SK-N-SH (cell line): ENCODE data around the gene MRPL24. TPM values are rescaled to one million over a fixed set of nuclear protein-coding genes. Genes with fewer than 3 reads are reported as not detected.

Source experiments
- CTCF ChIA-PET: fragments of 300-600, 350-600 bp; formaldehyde crosslinking; extraction: SDS; loops from one replicate; lab custom pipeline; 2021; lab: Yijun Ruan, JAX
- POLR2A ChIA-PET: fragments of 350-600 bp; sonication (Branson Sonifier 250); formaldehyde crosslinking; extraction: SDS; loops from one replicate; lab custom pipeline; 2020; ENCODE audit warnings: antibody characterized with exemption, inconsistent platforms; lab: Yijun Ruan, JAX
- DNase-seq: peaks from one replicate; pipeline ENCODE4 v3.0.0; 2012
- H2AFZ ChIP-seq: fragments of 200-600 bp; sonication (generic); 2 replicates; pipeline ENCODE4 v1.8.1; 2016; ENCODE audit warnings: antibody characterized with exemption, mild to moderate bottlenecking, low read depth
- H3F3A ChIP-seq: fragments of 200-600 bp; sonication (generic); replicated peaks from 2 replicates; pipeline ENCODE3; 2016; ENCODE audit warnings: antibody characterized with exemption, mild to moderate bottlenecking; ENCODE audit not compliant: insufficient read depth
- H3K27ac ChIP-seq, 2 experiments: fragments of 200-500 bp in 1 of 2; fragments of 200-600 bp in 1 of 2; sonication (Bioruptor generic) in 1 of 2; sonication (generic), shearing (Covaris generic) in 1 of 2; 2 replicates each; pipeline versions ENCODE4 v1.5.1 to v1.6.1; 2014 to 2016; ENCODE audit warnings: low read depth in 2 of 2, inconsistent platforms in 1 of 2, low read length in 1 of 2, mild to moderate bottlenecking in 1 of 2, mixed read lengths in 1 of 2
- H3K27me3 ChIP-seq: fragments of 200-600 bp; sonication (generic), shearing (Covaris generic); 2 replicates; pipeline ENCODE4 v1.6.1; 2016; ENCODE audit warnings: mixed run types; ENCODE audit not compliant: insufficient read depth
- H3K36me3 ChIP-seq, 2 experiments: fragments of 200-500 bp in 1 of 2; fragments of 200-600 bp in 1 of 2; sonication (Bioruptor generic) in 1 of 2; sonication (generic) in 1 of 2; replicated peaks in 1 of 2; 2 replicates each; pipeline versions ENCODE3 to v1.5.1; 2014 to 2016; ENCODE audit warnings: low read length in 1 of 2, mild to moderate bottlenecking in 1 of 2; ENCODE audit not compliant: insufficient read depth in 2 of 2, control insufficient read depth in 1 of 2
- H3K4me1 ChIP-seq, 2 experiments: fragments of 200-500 bp in 1 of 2; fragments of 200-600 bp in 1 of 2; sonication (Bioruptor generic) in 1 of 2; sonication (generic), shearing (Covaris generic) in 1 of 2; 2 replicates each; pipeline versions ENCODE4 v1.5.1 to v1.6.1; 2014 to 2016; ENCODE audit warnings: low read depth in 1 of 2, low read length in 1 of 2, mixed run types in 1 of 2; ENCODE audit not compliant: insufficient read depth in 2 of 2, control insufficient read depth in 1 of 2
- H3K4me2 ChIP-seq: fragments of 200-600 bp; sonication (generic), shearing (Covaris generic); 2 replicates; pipeline ENCODE4 v1.6.1; 2017; ENCODE audit warnings: mixed run types
- H3K4me3 ChIP-seq, 2 experiments: fragments of 200-500 bp in 1 of 2; fragments of 200-600 bp in 1 of 2; sonication (Bioruptor generic) in 1 of 2; sonication (generic), shearing (Covaris generic) in 1 of 2; 2 replicates each; pipeline versions ENCODE4 v1.5.1 to v1.8.1; 2014 to 2016; ENCODE audit warnings: low read depth in 2 of 2, inconsistent platforms in 1 of 2, low read length in 1 of 2, mild to moderate bottlenecking in 1 of 2, mixed read lengths in 1 of 2, moderate library complexity in 1 of 2
- H3K79me2 ChIP-seq: fragments of 200-600 bp; sonication (generic); 2 replicates; pipeline ENCODE4 v1.8.1; 2017; ENCODE audit warnings: mild to moderate bottlenecking; ENCODE audit not compliant: insufficient read depth
- H3K9ac ChIP-seq: fragments of 200-600 bp; sonication (generic); 2 replicates; pipeline ENCODE4 v1.6.1; 2017; ENCODE audit warnings: mixed run types
- H3K9me2 ChIP-seq: fragments of 200-600 bp; sonication (generic); 2 replicates; pipeline ENCODE4 v1.6.1; 2017; ENCODE audit warnings: mixed run types
- H3K9me3 ChIP-seq: fragments of 200-600 bp; sonication (generic); 2 replicates; pipeline ENCODE4 v1.6.1; 2017; ENCODE audit warnings: mixed run types, mild to moderate bottlenecking, moderate library complexity
- H4K20me1 ChIP-seq: fragments of 200-600 bp; sonication (generic); 2 replicates; pipeline ENCODE4 v1.6.1; 2017; ENCODE audit warnings: mild to moderate bottlenecking, mixed run types; ENCODE audit not compliant: insufficient read depth
- CHD2 ChIP-seq: fragments of 150-350 bp; IDR thresholded peaks from 2 replicates; pipeline ENCODE4 v1.6.1; 2018; ENCODE audit warnings: low read length; ENCODE audit not compliant: partially characterized antibody
- ELF1 ChIP-seq: IDR thresholded peaks from 2 replicates; pipeline ENCODE4 v1.4.0; 2012
- EP300 ChIP-seq, 2 experiments: IDR thresholded peaks; 2 replicates each; pipeline versions ENCODE4 v1.4.0 to v1.6.1; 2012; ENCODE audit warnings: borderline replicate concordance in 1 of 2, low read depth in 1 of 2, low read length in 1 of 2
- EZH2phosphoT487 ChIP-seq: fragments of 200-600 bp; sonication (generic); IDR thresholded peaks from 2 replicates; pipeline ENCODE4 v1.6.1; 2017; ENCODE audit warnings: low read depth, mixed run types, mild to moderate bottlenecking, antibody characterized with exemption, moderate library complexity, borderline replicate concordance
- FOSL2 ChIP-seq: IDR thresholded peaks from 2 replicates; pipeline ENCODE4 v1.4.0; 2012; ENCODE audit warnings: low read depth, mild to moderate bottlenecking, moderate library complexity, borderline replicate concordance
- FOXJ3 ChIP-seq: sonication (generic); formaldehyde crosslinking; IDR thresholded peaks from 2 replicates; pipeline ENCODE4 v1.5.1; 2020; ENCODE audit warnings: mild to moderate bottlenecking, missing genetic modification reagents
- FOXM1 ChIP-seq: IDR thresholded peaks from 2 replicates; pipeline ENCODE4 v1.4.0; 2012; ENCODE audit warnings: low read depth, mild to moderate bottlenecking
- GATA2 ChIP-seq: sonication (generic); formaldehyde crosslinking; IDR thresholded peaks from 2 replicates; pipeline ENCODE4 v1.5.0; 2020; ENCODE audit warnings: mild to moderate bottlenecking, missing genetic modification reagents
- JUND ChIP-seq: IDR thresholded peaks from 2 replicates; pipeline ENCODE4 v1.4.0; 2012
- MEF2A ChIP-seq: IDR thresholded peaks from 2 replicates; pipeline ENCODE4 v1.4.0; 2012; ENCODE audit warnings: low read depth, borderline replicate concordance
- MXI1 ChIP-seq: IDR thresholded peaks from 2 replicates; pipeline ENCODE4 v1.6.1; 2012; ENCODE audit warnings: mild to moderate bottlenecking, low read depth, low read length, improper control_type of control experiment
- NFIC ChIP-seq: IDR thresholded peaks from 2 replicates; pipeline ENCODE4 v1.4.0; 2012; ENCODE audit warnings: borderline replicate concordance
- NRF1 ChIP-seq: IDR thresholded peaks from 2 replicates; pipeline ENCODE4 v1.6.1; 2012; ENCODE audit warnings: low read depth, mild to moderate bottlenecking, low read length
- RAD21 ChIP-seq: IDR thresholded peaks from 2 replicates; pipeline ENCODE4 v1.6.1; 2012; ENCODE audit warnings: mild to moderate bottlenecking, low read length
- RCOR1 ChIP-seq: fragments of 150-350 bp; IDR thresholded peaks from 2 replicates; pipeline ENCODE4 v1.6.1; 2017; ENCODE audit warnings: antibody characterized with exemption, low read length
- RFX5 ChIP-seq: IDR thresholded peaks from 2 replicates; pipeline ENCODE4 v1.6.1; 2012; ENCODE audit warnings: mild to moderate bottlenecking, improper control_type of control experiment, low read length
- RXRA ChIP-seq: IDR thresholded peaks from 2 replicates; pipeline ENCODE4 v1.4.0; 2012; ENCODE audit warnings: low read depth, mild to moderate bottlenecking, borderline replicate concordance
- SIN3A ChIP-seq: IDR thresholded peaks from 2 replicates; pipeline ENCODE4 v1.6.1; 2012; ENCODE audit warnings: low read depth, mild to moderate bottlenecking, low read length, moderate library complexity, borderline replicate concordance
- SMC3 ChIP-seq: IDR thresholded peaks from 2 replicates; pipeline ENCODE4 v1.6.1; 2012; ENCODE audit warnings: low read depth, low read length, improper control_type of control experiment
- TEAD4 ChIP-seq: IDR thresholded peaks from 2 replicates; pipeline ENCODE4 v1.4.0; 2012; ENCODE audit warnings: mild to moderate bottlenecking, borderline replicate concordance; ENCODE audit not compliant: insufficient read depth
- YY1 ChIP-seq: IDR thresholded peaks from 2 replicates; pipeline ENCODE4 v1.4.0; 2012; ENCODE audit warnings: low read depth, mild to moderate bottlenecking
- WGBS: methylation state at CpG from one replicate; pipeline ENCODE4 v1.1.6; 2017; ENCODE audit warnings: low lambda C conversion rate; 5-methylcytosine and 5-hydroxymethylcytosine counted together
- polyA plus RNA-seq, 3 experiments: library from polyadenylated mRNA; depleted of rRNA; stranded (reverse); fragments of >200 nt; gene quantifications; 2 replicates each; pipeline ENCODE4 v1.2.3, GENCODE V29; 2012
- TF ChIP-seq, protein P1 (sequence below): IDR thresholded peaks from 2 replicates; pipeline ENCODE4 v1.4.0; 2012; ENCODE audit warnings: low read depth, borderline replicate concordance
- TF ChIP-seq, protein P2 (sequence below): fragments of 150-350 bp; IDR thresholded peaks from 2 replicates; pipeline ENCODE4 v1.6.1; 2017; ENCODE audit warnings: antibody characterized with exemption, low read length, low read depth, borderline replicate concordance
- TF ChIP-seq, protein P3 (sequence below): IDR thresholded peaks from 2 replicates; pipeline ENCODE4 v1.6.1; 2012; ENCODE audit warnings: mild to moderate bottlenecking, low read depth, low read length, moderate library complexity
- TF ChIP-seq, protein P4 (sequence below): IDR thresholded peaks from 2 replicates; pipeline ENCODE4; 2012
- TF ChIP-seq, protein P5 (sequence below): fragments of 150-350 bp; IDR thresholded peaks from 2 replicates; pipeline ENCODE4 v1.6.1; 2016; ENCODE audit warnings: mild to moderate bottlenecking, low read depth, low read length

Gene MRPL24
- polyA plus RNA-seq, 1 of the 3 experiments (the other 2 are of a cell fraction) = 149 TPM

DNA sequence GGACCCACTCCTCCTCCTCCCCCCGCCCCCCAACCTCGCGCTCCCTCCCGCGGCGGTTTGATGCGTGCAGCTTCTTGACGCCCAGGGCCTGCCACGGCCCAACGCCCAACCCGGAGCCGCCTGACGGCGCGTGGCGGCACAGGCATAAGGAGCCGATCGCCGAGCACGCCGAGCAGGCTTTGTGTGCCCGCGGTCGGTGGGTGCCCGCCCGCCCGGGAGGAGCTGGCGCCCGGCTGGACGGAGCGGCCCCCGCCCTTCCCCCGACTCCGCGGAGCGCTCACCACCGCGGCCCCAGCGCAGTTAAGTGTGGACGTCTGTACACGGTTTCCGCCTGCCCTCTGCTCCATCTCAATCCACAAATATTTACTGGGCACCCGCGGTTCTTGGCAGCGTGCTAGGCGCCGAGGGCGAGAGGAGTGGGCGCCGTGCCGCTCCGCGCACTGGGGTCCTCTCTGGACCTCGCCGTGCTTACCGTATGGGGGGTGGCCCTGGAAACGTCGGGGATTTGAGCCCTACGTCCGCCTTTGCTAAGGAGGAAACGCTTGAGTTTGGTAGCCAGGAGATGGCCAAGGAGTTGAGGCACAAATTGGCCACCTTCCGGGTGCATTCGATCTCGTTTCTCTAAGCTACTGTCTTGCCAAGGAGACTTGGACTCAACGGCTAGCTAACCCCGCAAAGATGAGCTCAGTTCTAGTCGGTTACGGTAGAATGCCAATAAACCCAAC, 11.0 kb upstream of the MRPL24 start:
- H3K4me2 ChIP-seq = peak overlapping the region; percentile 78
- CTCF ChIA-PET = interaction anchor here (0.6 to 3.9 kb wide), 18 partner anchors 9 to 366 kb away, joined by 3 to 30 read pairs (median 4); partner anchors contain the start of genes INSRR, METTL25B, MRPL24 and NES
- TF ChIP-seq RFX5 = no peak
- peak; percentile 80 for TF ChIP-seq CHD2
- TF ChIP-seq, protein P1, sequence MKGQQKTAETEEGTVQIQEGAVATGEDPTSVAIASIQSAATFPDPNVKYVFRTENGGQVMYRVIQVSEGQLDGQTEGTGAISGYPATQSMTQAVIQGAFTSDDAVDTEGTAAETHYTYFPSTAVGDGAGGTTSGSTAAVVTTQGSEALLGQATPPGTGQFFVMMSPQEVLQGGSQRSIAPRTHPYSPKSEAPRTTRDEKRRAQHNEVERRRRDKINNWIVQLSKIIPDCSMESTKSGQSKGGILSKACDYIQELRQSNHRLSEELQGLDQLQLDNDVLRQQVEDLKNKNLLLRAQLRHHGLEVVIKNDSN = peak; percentile 78
- peak; percentile 82 for TF ChIP-seq YY1
- no peak for TF ChIP-seq FOXJ3
- TF ChIP-seq, protein P2, sequence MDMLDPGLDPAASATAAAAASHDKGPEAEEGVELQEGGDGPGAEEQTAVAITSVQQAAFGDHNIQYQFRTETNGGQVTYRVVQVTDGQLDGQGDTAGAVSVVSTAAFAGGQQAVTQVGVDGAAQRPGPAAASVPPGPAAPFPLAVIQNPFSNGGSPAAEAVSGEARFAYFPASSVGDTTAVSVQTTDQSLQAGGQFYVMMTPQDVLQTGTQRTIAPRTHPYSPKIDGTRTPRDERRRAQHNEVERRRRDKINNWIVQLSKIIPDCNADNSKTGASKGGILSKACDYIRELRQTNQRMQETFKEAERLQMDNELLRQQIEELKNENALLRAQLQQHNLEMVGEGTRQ = no peak
- no peak for TF ChIP-seq SMC3
- TF ChIP-seq FOXM1 = peak; percentile 6; the same call in 1 of the 2 replicates
- peak in 1 of 2 experiments; percentile 39; a peak in 1 of 4 replicates for TF ChIP-seq EP300 (IDR thresholded peaks at IDR 0.05; ENCODE audit: borderline replicate concordance in 1 of 2, low read depth in 1 of 2, low read length in 1 of 2)
- TF ChIP-seq, protein P3, sequence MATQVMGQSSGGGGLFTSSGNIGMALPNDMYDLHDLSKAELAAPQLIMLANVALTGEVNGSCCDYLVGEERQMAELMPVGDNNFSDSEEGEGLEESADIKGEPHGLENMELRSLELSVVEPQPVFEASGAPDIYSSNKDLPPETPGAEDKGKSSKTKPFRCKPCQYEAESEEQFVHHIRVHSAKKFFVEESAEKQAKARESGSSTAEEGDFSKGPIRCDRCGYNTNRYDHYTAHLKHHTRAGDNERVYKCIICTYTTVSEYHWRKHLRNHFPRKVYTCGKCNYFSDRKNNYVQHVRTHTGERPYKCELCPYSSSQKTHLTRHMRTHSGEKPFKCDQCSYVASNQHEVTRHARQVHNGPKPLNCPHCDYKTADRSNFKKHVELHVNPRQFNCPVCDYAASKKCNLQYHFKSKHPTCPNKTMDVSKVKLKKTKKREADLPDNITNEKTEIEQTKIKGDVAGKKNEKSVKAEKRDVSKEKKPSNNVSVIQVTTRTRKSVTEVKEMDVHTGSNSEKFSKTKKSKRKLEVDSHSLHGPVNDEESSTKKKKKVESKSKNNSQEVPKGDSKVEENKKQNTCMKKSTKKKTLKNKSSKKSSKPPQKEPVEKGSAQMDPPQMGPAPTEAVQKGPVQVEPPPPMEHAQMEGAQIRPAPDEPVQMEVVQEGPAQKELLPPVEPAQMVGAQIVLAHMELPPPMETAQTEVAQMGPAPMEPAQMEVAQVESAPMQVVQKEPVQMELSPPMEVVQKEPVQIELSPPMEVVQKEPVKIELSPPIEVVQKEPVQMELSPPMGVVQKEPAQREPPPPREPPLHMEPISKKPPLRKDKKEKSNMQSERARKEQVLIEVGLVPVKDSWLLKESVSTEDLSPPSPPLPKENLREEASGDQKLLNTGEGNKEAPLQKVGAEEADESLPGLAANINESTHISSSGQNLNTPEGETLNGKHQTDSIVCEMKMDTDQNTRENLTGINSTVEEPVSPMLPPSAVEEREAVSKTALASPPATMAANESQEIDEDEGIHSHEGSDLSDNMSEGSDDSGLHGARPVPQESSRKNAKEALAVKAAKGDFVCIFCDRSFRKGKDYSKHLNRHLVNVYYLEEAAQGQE = peak; percentile 44; the same call in 1 of the 2 replicates
- TF ChIP-seq MXI1 = peak; percentile 83
- no peak for TF ChIP-seq FOSL2
- no peak for TF ChIP-seq NRF1
- no peak for TF ChIP-seq RAD21
- TF ChIP-seq, protein P4, sequence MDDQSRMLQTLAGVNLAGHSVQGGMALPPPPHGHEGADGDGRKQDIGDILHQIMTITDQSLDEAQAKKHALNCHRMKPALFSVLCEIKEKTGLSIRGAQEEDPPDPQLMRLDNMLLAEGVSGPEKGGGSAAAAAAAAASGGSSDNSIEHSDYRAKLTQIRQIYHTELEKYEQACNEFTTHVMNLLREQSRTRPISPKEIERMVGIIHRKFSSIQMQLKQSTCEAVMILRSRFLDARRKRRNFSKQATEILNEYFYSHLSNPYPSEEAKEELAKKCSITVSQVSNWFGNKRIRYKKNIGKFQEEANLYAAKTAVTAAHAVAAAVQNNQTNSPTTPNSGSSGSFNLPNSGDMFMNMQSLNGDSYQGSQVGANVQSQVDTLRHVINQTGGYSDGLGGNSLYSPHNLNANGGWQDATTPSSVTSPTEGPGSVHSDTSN = peak; percentile 50; the same call in 1 of the 2 replicates
- no peak for TF ChIP-seq TEAD4
- TF ChIP-seq GATA2 (CRISPR knock-in tag) = no peak
- no peak for TF ChIP-seq MEF2A
- TF ChIP-seq ELF1 = peak; percentile 56; the same call in 1 of the 2 replicates
- TF ChIP-seq, protein P5, sequence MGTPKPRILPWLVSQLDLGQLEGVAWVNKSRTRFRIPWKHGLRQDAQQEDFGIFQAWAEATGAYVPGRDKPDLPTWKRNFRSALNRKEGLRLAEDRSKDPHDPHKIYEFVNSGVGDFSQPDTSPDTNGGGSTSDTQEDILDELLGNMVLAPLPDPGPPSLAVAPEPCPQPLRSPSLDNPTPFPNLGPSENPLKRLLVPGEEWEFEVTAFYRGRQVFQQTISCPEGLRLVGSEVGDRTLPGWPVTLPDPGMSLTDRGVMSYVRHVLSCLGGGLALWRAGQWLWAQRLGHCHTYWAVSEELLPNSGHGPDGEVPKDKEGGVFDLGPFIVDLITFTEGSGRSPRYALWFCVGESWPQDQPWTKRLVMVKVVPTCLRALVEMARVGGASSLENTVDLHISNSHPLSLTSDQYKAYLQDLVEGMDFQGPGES = no peak
- TF ChIP-seq EZH2phosphoT487 = no peak
- TF ChIP-seq RCOR1 = no peak
- TF ChIP-seq JUND = no peak
- no peak; the same call in 1 of the 2 replicates for TF ChIP-seq RXRA
- TF ChIP-seq NFIC = no peak
- TF ChIP-seq SIN3A = peak; percentile 93; the same call in 1 of the 2 replicates

More for the DNA sequence above, 11.0 kb upstream of the MRPL24 start:
- Histone ChIP-seq H3K9me3 (no peaks in the 10 kb centered on the region), H3F3A (peaks cover 26% of the 10 kb centered on the region), H3K4me1 (peaks cover 27 to 40% of the 10 kb centered on the region in 2 experiments), H2AFZ (peak overlapping the region; percentile 55), H3K4me3 (peak overlapping the region; percentile 78 to 98), H3K9me2 (no peaks in the 10 kb centered on the region), H3K27ac (peak overlapping the region; percentile 100), H3K36me3 (peaks cover 2 to 8% of the 10 kb centered on the region in 2 experiments), H3K9ac (peak overlapping the region; percentile 100), H4K20me1 (no peaks in the 10 kb centered on the region), H3K79me2 (peaks cover 63% of the 10 kb centered on the region), H3K27me3 (no peaks in the 10 kb centered on the region)
- under 1% methylated on average over 48 of the region's 68 CpGs for WGBS
- peak; percentile 98 for DNase-seq
- POLR2A ChIA-PET = interaction anchor here (0.6 to 2.3 kb wide), 11 partner anchors 9 to 248 kb away, joined by 3 to 26 read pairs (median 5); partner anchors contain the start of genes ISG20L2, METTL25B, MRPL24 and NTRK1
